Mammary epithelial cell (primary cell): ENCODE measurements around the gene GTF2B.

ENCODE experiments used
- EZH2 ChIP-seq: IDR thresholded peaks from 2 replicates; pipeline ENCODE4 v1.6.1; 2012; ENCODE audit warnings: low read length, inconsistent platforms, borderline replicate concordance
- TF ChIP-seq, protein P1 (sequence below), 2 donors: IDR thresholded peaks in 1 of 2; conservative IDR thresholded peaks in 1 of 2; 2 replicates each; pipeline ENCODE4 v1.5.1; 2011 to 2012; ENCODE audit warnings: inconsistent platforms in 2 of 2, low read length in 2 of 2, mild to moderate bottlenecking in 2 of 2, control low read depth in 1 of 2, low read depth in 1 of 2; ENCODE audit not compliant: insufficient read depth in 1 of 2; ENCODE audit errors: extremely low read depth in 1 of 2

- TF ChIP-seq, protein P1, sequence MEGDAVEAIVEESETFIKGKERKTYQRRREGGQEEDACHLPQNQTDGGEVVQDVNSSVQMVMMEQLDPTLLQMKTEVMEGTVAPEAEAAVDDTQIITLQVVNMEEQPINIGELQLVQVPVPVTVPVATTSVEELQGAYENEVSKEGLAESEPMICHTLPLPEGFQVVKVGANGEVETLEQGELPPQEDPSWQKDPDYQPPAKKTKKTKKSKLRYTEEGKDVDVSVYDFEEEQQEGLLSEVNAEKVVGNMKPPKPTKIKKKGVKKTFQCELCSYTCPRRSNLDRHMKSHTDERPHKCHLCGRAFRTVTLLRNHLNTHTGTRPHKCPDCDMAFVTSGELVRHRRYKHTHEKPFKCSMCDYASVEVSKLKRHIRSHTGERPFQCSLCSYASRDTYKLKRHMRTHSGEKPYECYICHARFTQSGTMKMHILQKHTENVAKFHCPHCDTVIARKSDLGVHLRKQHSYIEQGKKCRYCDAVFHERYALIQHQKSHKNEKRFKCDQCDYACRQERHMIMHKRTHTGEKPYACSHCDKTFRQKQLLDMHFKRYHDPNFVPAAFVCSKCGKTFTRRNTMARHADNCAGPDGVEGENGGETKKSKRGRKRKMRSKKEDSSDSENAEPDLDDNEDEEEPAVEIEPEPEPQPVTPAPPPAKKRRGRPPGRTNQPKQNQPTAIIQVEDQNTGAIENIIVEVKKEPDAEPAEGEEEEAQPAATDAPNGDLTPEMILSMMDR (conservative IDR thresholded peaks at IDR 0.05 in 1 of 2, IDR thresholded peaks at IDR 0.05 in 1 of 2; ENCODE audit: extremely low read depth in 1 of 2, insufficient read depth in 1 of 2, low read depth in 1 of 2, low read length in 2 of 2), result no peak
- TF ChIP-seq EZH2, result no peak
Observed at GRCh38 chr1:88890131-88890530, 1.2 kb downstream of the GTF2B start.
